Measurements from ENCODE around the gene DNAI2.

DNA sequence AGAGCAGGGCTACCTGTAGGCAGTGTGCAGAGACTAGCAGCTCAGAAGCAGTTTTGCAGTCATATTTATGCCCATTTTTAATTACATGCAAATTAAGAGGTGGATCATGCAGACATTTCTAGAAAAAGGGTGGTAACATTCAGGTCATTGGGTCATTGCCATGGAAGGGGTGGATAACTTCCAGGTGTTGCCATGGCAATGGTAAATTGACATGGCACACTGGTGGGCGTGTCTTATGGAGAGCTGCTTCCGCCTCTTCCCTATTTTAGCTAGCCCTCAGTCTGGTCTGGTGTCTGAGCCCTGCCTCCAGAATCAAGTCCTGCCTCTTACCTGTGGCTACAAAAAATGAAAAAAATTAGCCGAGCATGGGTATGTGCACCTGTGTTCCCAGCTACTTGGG is 2.8 kb upstream of the DNAI2 start:
- TF ChIP-seq EZH2 (IDR thresholded peaks at IDR 0.05; ENCODE audit: borderline replicate concordance, insufficient read depth, low read length, poor library complexity, severe bottlenecking), result no peak
- TF ChIP-seq, protein P1, sequence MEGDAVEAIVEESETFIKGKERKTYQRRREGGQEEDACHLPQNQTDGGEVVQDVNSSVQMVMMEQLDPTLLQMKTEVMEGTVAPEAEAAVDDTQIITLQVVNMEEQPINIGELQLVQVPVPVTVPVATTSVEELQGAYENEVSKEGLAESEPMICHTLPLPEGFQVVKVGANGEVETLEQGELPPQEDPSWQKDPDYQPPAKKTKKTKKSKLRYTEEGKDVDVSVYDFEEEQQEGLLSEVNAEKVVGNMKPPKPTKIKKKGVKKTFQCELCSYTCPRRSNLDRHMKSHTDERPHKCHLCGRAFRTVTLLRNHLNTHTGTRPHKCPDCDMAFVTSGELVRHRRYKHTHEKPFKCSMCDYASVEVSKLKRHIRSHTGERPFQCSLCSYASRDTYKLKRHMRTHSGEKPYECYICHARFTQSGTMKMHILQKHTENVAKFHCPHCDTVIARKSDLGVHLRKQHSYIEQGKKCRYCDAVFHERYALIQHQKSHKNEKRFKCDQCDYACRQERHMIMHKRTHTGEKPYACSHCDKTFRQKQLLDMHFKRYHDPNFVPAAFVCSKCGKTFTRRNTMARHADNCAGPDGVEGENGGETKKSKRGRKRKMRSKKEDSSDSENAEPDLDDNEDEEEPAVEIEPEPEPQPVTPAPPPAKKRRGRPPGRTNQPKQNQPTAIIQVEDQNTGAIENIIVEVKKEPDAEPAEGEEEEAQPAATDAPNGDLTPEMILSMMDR (IDR thresholded peaks at IDR 0.05; ENCODE audit: poor library complexity, severe bottlenecking), result no peak
- TF ChIP-seq, protein P2, sequence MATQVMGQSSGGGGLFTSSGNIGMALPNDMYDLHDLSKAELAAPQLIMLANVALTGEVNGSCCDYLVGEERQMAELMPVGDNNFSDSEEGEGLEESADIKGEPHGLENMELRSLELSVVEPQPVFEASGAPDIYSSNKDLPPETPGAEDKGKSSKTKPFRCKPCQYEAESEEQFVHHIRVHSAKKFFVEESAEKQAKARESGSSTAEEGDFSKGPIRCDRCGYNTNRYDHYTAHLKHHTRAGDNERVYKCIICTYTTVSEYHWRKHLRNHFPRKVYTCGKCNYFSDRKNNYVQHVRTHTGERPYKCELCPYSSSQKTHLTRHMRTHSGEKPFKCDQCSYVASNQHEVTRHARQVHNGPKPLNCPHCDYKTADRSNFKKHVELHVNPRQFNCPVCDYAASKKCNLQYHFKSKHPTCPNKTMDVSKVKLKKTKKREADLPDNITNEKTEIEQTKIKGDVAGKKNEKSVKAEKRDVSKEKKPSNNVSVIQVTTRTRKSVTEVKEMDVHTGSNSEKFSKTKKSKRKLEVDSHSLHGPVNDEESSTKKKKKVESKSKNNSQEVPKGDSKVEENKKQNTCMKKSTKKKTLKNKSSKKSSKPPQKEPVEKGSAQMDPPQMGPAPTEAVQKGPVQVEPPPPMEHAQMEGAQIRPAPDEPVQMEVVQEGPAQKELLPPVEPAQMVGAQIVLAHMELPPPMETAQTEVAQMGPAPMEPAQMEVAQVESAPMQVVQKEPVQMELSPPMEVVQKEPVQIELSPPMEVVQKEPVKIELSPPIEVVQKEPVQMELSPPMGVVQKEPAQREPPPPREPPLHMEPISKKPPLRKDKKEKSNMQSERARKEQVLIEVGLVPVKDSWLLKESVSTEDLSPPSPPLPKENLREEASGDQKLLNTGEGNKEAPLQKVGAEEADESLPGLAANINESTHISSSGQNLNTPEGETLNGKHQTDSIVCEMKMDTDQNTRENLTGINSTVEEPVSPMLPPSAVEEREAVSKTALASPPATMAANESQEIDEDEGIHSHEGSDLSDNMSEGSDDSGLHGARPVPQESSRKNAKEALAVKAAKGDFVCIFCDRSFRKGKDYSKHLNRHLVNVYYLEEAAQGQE (IDR thresholded peaks at IDR 0.05; ENCODE audit: borderline replicate concordance), result no peak
- no peak for TF ChIP-seq MXI1 (conservative IDR thresholded peaks at IDR 0.05; ENCODE audit: poor library complexity, severe bottlenecking)
- TF ChIP-seq RAD21 (conservative IDR thresholded peaks at IDR 0.05), result no peak
- no peak for TF ChIP-seq POLR2AphosphoS5 (IDR thresholded peaks at IDR 0.05)

Data from neural cell (in vitro differentiated cells).